Kidney (tissue), 14 donors: ENCODE data around the gene HERPUD2. TPM values are rescaled to one million over a fixed set of nuclear protein-coding genes. Genes with fewer than 3 reads are reported as not detected.

Experiments used
- DNase-seq, 5 donors: peaks; one replicate each; pipeline ENCODE4 v3.0.0-alpha.2; 2013 to 2020
- FAIRE-seq: peaks from 2 replicates; lab custom pipeline; 2012; peaks lifted over from hg19 to GRCh38; lab: Jason Lieb, UNC
- H3K27ac ChIP-seq, 2 donors: one replicate each; pipeline ENCODE4 v1.7.0; 2013; ENCODE audit warnings: low read depth in 2 of 2, low read length in 2 of 2, inconsistent platforms in 1 of 2
- H3K27me3 ChIP-seq: one replicate; pipeline ENCODE4 v1.7.1; 2013; ENCODE audit warnings: low read length, inconsistent platforms; ENCODE audit not compliant: control insufficient read depth, insufficient read depth
- H3K36me3 ChIP-seq, 3 donors: one replicate each; pipeline versions ENCODE4 v1.7.0 to v1.7.1; 2013; ENCODE audit warnings: low read length in 3 of 3, control low read depth in 1 of 3, inconsistent platforms in 1 of 3; ENCODE audit not compliant: insufficient read depth in 3 of 3, control insufficient read depth in 2 of 3
- H3K4me1 ChIP-seq, 3 donors: one replicate each; pipeline versions ENCODE4 v1.7.0 to v1.7.1; 2013; ENCODE audit warnings: low read length in 3 of 3, inconsistent platforms in 1 of 3, low read depth in 1 of 3; ENCODE audit not compliant: control insufficient read depth in 2 of 3, insufficient read depth in 2 of 3
- H3K4me3 ChIP-seq, 3 donors: one replicate each; pipeline versions ENCODE4 v1.7.0 to v1.8.1; 2013; ENCODE audit warnings: low read length in 3 of 3, control low read depth in 1 of 3, inconsistent platforms in 1 of 3
- H3K9ac ChIP-seq, 3 donors: one replicate each; pipeline versions ENCODE4 v1.7.0 to v1.7.1; 2013; ENCODE audit warnings: low read length in 3 of 3, control low read depth in 1 of 3, inconsistent platforms in 1 of 3
- H3K9me3 ChIP-seq, 3 donors: one replicate each; pipeline versions ENCODE4 v1.7.0 to v1.7.1; 2013; ENCODE audit warnings: low read length in 3 of 3, control low read depth in 1 of 3, inconsistent platforms in 1 of 3; ENCODE audit not compliant: control insufficient read depth in 2 of 3, insufficient read depth in 1 of 3
- intact Hi-C: fragments of 100-400 bp; cut with DNase I; formaldehyde crosslinking; loops from one replicate; pipeline ENCODE4 v1.11.1; 2022
- polyA plus RNA-seq: library from polyadenylated mRNA; stranded (reverse); fragments of 350-450 nt; fragmentation: Illumina TruSeq; extraction: RNeasy Lipid Tissue Mini Kit (QIAGEN cat#74804); gene quantifications from one replicate; pipeline ENCODE4 v1.2.3, GENCODE V29; 2014; ENCODE audit warnings: low read depth, low replicate concordance; ENCODE audit not compliant: insufficient read depth
- total RNA-seq: library from RNA; stranded (reverse); fragmentation: NEBNext Ultra II Directional; extraction: Animal tissue kit (Norgen Biotek cat#: 25700); gene quantifications from one replicate; pipeline ENCODE4 v1.2.1, GENCODE V29; 2021
- TF ChIP-seq, protein P1 (sequence below): IDR thresholded peaks from 3 replicates; pipeline ENCODE4 v1.5.1; 2012; ENCODE audit warnings: mild to moderate bottlenecking, moderate library complexity, borderline replicate concordance; ENCODE audit not compliant: insufficient read depth; ENCODE audit errors: extremely low read depth
- donor health status: control.
- donor health status: control.
- donor health status: control.
- donor health status: control.
- donor health status: control.
- donor health status: DM: yes; HTN: yes; CAD: no.
- donor health status: Normal renal cell carcinoma (clear cell type).

The HERPUD2 gene
- total and polyA plus RNA-seq, 2 donors from 2014 or later = 10.0 to 28.9 TPM

DNA sequence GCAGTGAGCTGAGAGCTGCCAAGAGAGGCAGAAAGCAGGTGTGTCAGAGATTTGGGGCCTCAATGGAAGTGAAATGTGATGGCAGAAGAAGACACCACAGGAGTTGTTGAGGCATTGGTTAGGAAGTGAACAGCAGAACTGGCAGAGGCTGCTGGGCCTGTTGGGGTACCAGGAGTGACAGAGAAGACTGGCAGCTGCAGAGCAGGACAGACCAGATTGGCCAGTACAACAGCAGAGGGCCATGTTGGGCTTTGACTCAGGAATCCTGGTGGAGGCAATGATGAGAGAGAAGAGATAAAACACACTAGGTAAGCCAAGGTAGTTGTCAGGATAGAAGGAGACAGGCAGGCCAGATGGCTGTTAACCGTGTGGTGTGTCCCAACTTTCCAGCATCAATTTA lies 19.9 kb upstream of the HERPUD2 start:
- Histone ChIP-seq H3K36me3 (no peaks in the 10 kb centered on the region), H3K27ac (no peak overlapping the region), H3K9me3 (no peaks in the 10 kb centered on the region), H3K4me1 (no peaks in the 10 kb centered on the region), H3K9ac (no peak overlapping the region), H3K27me3 (no peaks in the 10 kb centered on the region), H3K4me3 (no peak overlapping the region)
- FAIRE-seq (no peak), DNase-seq (no peak)
- TF ChIP-seq, protein P1, sequence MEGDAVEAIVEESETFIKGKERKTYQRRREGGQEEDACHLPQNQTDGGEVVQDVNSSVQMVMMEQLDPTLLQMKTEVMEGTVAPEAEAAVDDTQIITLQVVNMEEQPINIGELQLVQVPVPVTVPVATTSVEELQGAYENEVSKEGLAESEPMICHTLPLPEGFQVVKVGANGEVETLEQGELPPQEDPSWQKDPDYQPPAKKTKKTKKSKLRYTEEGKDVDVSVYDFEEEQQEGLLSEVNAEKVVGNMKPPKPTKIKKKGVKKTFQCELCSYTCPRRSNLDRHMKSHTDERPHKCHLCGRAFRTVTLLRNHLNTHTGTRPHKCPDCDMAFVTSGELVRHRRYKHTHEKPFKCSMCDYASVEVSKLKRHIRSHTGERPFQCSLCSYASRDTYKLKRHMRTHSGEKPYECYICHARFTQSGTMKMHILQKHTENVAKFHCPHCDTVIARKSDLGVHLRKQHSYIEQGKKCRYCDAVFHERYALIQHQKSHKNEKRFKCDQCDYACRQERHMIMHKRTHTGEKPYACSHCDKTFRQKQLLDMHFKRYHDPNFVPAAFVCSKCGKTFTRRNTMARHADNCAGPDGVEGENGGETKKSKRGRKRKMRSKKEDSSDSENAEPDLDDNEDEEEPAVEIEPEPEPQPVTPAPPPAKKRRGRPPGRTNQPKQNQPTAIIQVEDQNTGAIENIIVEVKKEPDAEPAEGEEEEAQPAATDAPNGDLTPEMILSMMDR = no peak
- intact Hi-C loops = loop anchor here (10.0 kb wide), 1 partner anchor 190 kb away; no protein-coding TSS in a partner anchor

DNA sequence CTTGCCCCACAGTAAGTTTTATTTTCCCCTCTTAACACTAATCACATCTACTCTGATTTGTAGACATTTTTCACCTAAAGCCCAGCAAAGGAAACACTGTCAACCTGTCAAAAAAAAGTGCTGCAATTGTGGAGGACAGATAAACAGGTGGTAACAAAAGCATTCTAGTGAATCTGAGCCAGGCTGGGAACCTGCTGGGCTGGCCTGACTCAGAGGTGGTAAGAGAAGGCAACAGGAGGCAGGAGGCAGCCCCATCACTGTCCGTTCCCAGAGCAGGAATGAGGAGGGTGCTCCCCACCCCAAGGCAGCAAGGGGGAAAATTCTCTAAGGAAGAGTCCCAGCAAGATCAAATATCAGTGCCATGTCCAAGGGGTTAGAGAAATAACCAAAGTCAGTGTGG lies 19.5 kb upstream of the HERPUD2 start:
- intact Hi-C loops = loop anchor here (10.0 kb wide), 1 partner anchor 190 kb away; no protein-coding TSS in a partner anchor
- FAIRE-seq (no peak), DNase-seq (no peak)
- TF ChIP-seq, protein P1 = no peak
- H3K27ac ChIP-seq = no peak overlapping the region
- H3K27me3 ChIP-seq = no peaks in the 10 kb centered on the region
- no peaks in the 10 kb centered on the region for H3K36me3 ChIP-seq
- peaks cover 0 to 2% (median 0%) of the 10 kb centered on the region in 3 donors for H3K4me1 ChIP-seq
- H3K9me3 ChIP-seq = no peaks in the 10 kb centered on the region
- H3K4me3 ChIP-seq = no peak overlapping the region
- H3K9ac ChIP-seq = no peak overlapping the region

DNA sequence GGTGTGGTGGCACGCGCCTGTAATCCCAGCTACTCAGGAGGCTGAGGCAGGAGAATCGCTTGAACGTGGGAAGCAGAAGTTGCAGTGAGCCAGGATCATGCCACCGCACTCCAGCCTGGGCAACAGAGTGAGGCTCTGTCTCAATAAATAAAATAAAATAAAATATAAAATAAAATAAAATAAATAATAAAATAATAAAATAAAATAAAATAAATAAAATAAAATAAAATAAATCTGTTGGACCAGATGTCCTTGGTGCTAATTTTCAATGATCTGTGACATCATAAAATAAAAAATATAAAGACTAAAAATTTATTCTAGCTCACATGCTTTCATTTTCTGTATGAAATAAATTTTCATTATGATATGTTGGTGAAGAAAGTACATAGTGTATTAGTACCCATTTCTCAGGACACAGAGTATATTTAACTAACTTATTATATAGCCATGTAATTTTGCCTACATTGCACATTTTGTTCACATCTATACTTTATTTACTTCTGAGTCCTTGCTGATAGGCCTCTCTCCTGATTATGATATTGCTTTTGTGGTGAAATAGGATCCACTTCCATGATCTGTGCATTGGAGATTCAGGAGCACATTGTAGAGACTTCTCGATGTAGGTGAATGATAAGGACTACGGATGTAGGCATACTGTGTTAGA lies 17.8 kb upstream of the HERPUD2 start:
- H3K27me3 ChIP-seq = no peaks in the 10 kb centered on the region
- intact Hi-C loops = loop anchor here (10.0 kb wide), 1 partner anchor 192 kb away; no protein-coding TSS in a partner anchor
- no peaks in the 10 kb centered on the region for H3K9me3 ChIP-seq
- H3K27ac ChIP-seq = no peak overlapping the region
- DNase-seq (no peak), FAIRE-seq (peak; percentile 37)
- no peaks in the 10 kb centered on the region for H3K36me3 ChIP-seq
- TF ChIP-seq, protein P1 = no peak
- H3K4me3 ChIP-seq = no peak overlapping the region
- no peak overlapping the region for H3K9ac ChIP-seq
- H3K4me1 ChIP-seq = peaks cover 0 to 4% (median 0%) of the 10 kb centered on the region in 3 donors
